Fibroblast of villous mesenchyme (primary cell): ENCODE data around the gene KLK1. TPM values are rescaled to one million over a fixed set of nuclear protein-coding genes. Genes with fewer than 3 reads are reported as not detected.

Experiments used
- DNase-seq: peaks from one replicate; pipeline ENCODE4 v3.0.0-alpha.2; 2010; ENCODE audit warnings: low read depth
- H3K4me3 ChIP-seq: 2 replicates; pipeline ENCODE4 v1.5.1; 2011; ENCODE audit warnings: low read depth, mild to moderate bottlenecking, low read length
- CTCF ChIP-seq: IDR thresholded peaks from 2 replicates; pipeline ENCODE4 v1.5.1; 2012; ENCODE audit warnings: low read depth, mild to moderate bottlenecking, low read length; ENCODE audit not compliant: insufficient read depth
- total RNA-seq: library from RNA; depleted of rRNA; stranded (reverse); fragments of >200 nt; gene quantifications from 2 replicates; pipeline ENCODE4 v1.2.3, GENCODE V29; 2012

The KLK1 gene
- total RNA-seq, 1 donor: not detected

- no peak for TF ChIP-seq CTCF
- no peak overlapping the region for H3K4me3 ChIP-seq
- DNase-seq: no peak
Measured at GRCh38 chr19:50793558-50794065, 30.0 kb downstream of the KLK1 start.

- no peak for DNase-seq
- TF ChIP-seq CTCF: no peak
- H3K4me3 ChIP-seq: no peak overlapping the region
Measured at GRCh38 chr19:50792272-50793250, 31.0 kb downstream of the KLK1 start.

GRCh38 chr19:50791594-50792271 is 31.9 kb downstream of the KLK1 start:
- no peak for DNase-seq
- no peak overlapping the region for H3K4me3 ChIP-seq

GRCh38 chr19:50790922-50791467 is 32.6 kb downstream of the KLK1 start:
- DNase-seq: peak; percentile 6
- no peak for TF ChIP-seq CTCF
- no peak overlapping the region for H3K4me3 ChIP-seq

More at GRCh38 chr19:50791594-50792271, 31.9 kb downstream of the KLK1 start:
- TF ChIP-seq CTCF: no peak

GRCh38 chr19:50790396-50790795 is 33.2 kb downstream of the KLK1 start, which contains the start of gene ACP4:
Gene ACP4 (plus strand): TSS chr19:50790415. CDS start chr19:50790415, 0 bp downstream.
- H3K4me3 ChIP-seq: no peak within 1 kb of the TSS
- DNase-seq: no peak
- no peak for TF ChIP-seq CTCF

- DNase-seq: no peak
- no peak overlapping the region for H3K4me3 ChIP-seq
- TF ChIP-seq CTCF: no peak
Measured at GRCh38 chr19:50785329-50785728, 38.3 kb downstream of the KLK1 start.
